Liver (tissue), 9 donors: ENCODE data around the gene ARL6IP4. TPM values are rescaled to one million over a fixed set of nuclear protein-coding genes. Genes with fewer than 3 reads are reported as not detected.

ENCODE experiments used
- DNase-seq: peaks from one replicate; pipeline ENCODE4 v3.0.0-alpha.2; 2017; ENCODE audit warnings: low spot score
- H3K27ac ChIP-seq, 2 donors: one replicate each; pipeline ENCODE4 v1.7.0; 2013; ENCODE audit warnings: inconsistent platforms in 2 of 2, low read length in 2 of 2, control low read depth in 1 of 2, low read depth in 1 of 2, mild to moderate bottlenecking in 1 of 2
- H3K27me3 ChIP-seq, 4 donors: one replicate each; pipeline versions ENCODE4 v1.6.1 to v1.7.0; 2013; ENCODE audit warnings: low read length in 3 of 4, inconsistent platforms in 1 of 4, mild to moderate bottlenecking in 1 of 4, moderate library complexity in 1 of 4; ENCODE audit not compliant: control insufficient read depth in 4 of 4, insufficient read depth in 4 of 4
- H3K36me3 ChIP-seq, 4 donors: one replicate each; pipeline versions ENCODE4 v1.6.1 to v1.7.0; 2013; ENCODE audit warnings: low read length in 3 of 4, mild to moderate bottlenecking in 3 of 4, low read depth in 1 of 4, moderate library complexity in 1 of 4; ENCODE audit not compliant: control insufficient read depth in 4 of 4, insufficient read depth in 3 of 4
- H3K4me1 ChIP-seq, 4 donors: one replicate each; pipeline versions ENCODE4 v1.6.1 to v1.7.0; 2013; ENCODE audit warnings: low read length in 3 of 4, mild to moderate bottlenecking in 3 of 4, moderate library complexity in 1 of 4; ENCODE audit not compliant: control insufficient read depth in 4 of 4, insufficient read depth in 4 of 4
- H3K4me3 ChIP-seq, 3 donors: one replicate each; pipeline versions ENCODE4 v1.6.1 to v1.7.0; 2013; ENCODE audit warnings: low read length in 3 of 3, control low read depth in 1 of 3, low read depth in 1 of 3, mild to moderate bottlenecking in 1 of 3
- H3K9ac ChIP-seq, 2 donors: one replicate each; pipeline ENCODE4 v1.7.0; 2013; ENCODE audit warnings: low read length in 2 of 2, mild to moderate bottlenecking in 2 of 2, moderate library complexity in 2 of 2, control low read depth in 1 of 2, low read depth in 1 of 2
- H3K9me3 ChIP-seq, 4 donors: one replicate each; pipeline versions ENCODE4 v1.6.1 to v1.7.0; 2013; ENCODE audit warnings: low read length in 3 of 4; ENCODE audit not compliant: control insufficient read depth in 4 of 4
- ATF3 ChIP-seq: IDR thresholded peaks from 2 replicates; pipeline ENCODE4 v1.6.1; 2016; ENCODE audit warnings: antibody characterized with exemption
- EGR1 ChIP-seq, 2 donors: IDR thresholded peaks; 2 replicates each; pipeline ENCODE4 v1.6.1; 2016 to 2018; ENCODE audit warnings: antibody characterized with exemption in 2 of 2, low read depth in 2 of 2
- FOXA1 ChIP-seq: IDR thresholded peaks from 2 replicates; pipeline ENCODE4 v1.6.1; 2016; ENCODE audit warnings: antibody characterized with exemption
- FOXA2 ChIP-seq: IDR thresholded peaks from 2 replicates; pipeline ENCODE4 v1.6.1; 2016; ENCODE audit warnings: antibody characterized with exemption
- GABPA ChIP-seq, 2 donors: IDR thresholded peaks in 1 of 2; conservative IDR thresholded peaks in 1 of 2; 2 replicates each; pipeline ENCODE4 v1.6.1; 2016; ENCODE audit warnings: antibody characterized with exemption in 2 of 2, mild to moderate bottlenecking in 1 of 2, moderate library complexity in 1 of 2
- HNF4A ChIP-seq, 2 donors: conservative IDR thresholded peaks; 2 replicates each; pipeline ENCODE4 v1.6.1; 2016; ENCODE audit warnings: antibody characterized with exemption in 2 of 2, mild to moderate bottlenecking in 2 of 2
- HNF4G ChIP-seq: IDR thresholded peaks from 2 replicates; pipeline ENCODE4 v1.6.1; 2016; ENCODE audit warnings: antibody characterized with exemption
- JUND ChIP-seq, 2 donors: IDR thresholded peaks; 2 replicates each; pipeline ENCODE4 v1.6.1; 2016; ENCODE audit warnings: antibody characterized with exemption in 2 of 2
- MAX ChIP-seq: IDR thresholded peaks from 2 replicates; pipeline ENCODE4 v1.6.1; 2016; ENCODE audit warnings: antibody characterized with exemption
- NR2F2 ChIP-seq: IDR thresholded peaks from 2 replicates; pipeline ENCODE4 v1.6.1; 2016; ENCODE audit warnings: antibody characterized with exemption
- RAD21 ChIP-seq, 2 donors: IDR thresholded peaks; 2 replicates each; pipeline ENCODE4 v1.6.1; 2016; ENCODE audit warnings: antibody characterized with exemption in 2 of 2, mild to moderate bottlenecking in 2 of 2
- RXRA ChIP-seq, 2 donors: IDR thresholded peaks; 2 replicates each; pipeline ENCODE4 v1.6.1; 2017 to 2018; ENCODE audit warnings: antibody characterized with exemption in 2 of 2, mild to moderate bottlenecking in 1 of 2
- SP1 ChIP-seq: IDR thresholded peaks from 2 replicates; pipeline ENCODE4 v1.6.1; 2018; ENCODE audit warnings: antibody characterized with exemption, mild to moderate bottlenecking
- TAF1 ChIP-seq: conservative IDR thresholded peaks from 2 replicates; pipeline ENCODE4 v1.6.1; 2016; ENCODE audit warnings: antibody characterized with exemption, mild to moderate bottlenecking
- YY1 ChIP-seq: IDR thresholded peaks from 2 replicates; pipeline ENCODE4 v1.6.1; 2016; ENCODE audit warnings: antibody characterized with exemption, mild to moderate bottlenecking
- ZBTB33 ChIP-seq: IDR thresholded peaks from 2 replicates; pipeline ENCODE4 v1.6.1; 2016; ENCODE audit warnings: antibody characterized with exemption
- WGBS: extraction: QIAGEN DNeasy Blood & Tissue Kit; methylation state at CpG from one replicate; pipeline ENCODE4 v1.1.7; 2013; 5-methylcytosine and 5-hydroxymethylcytosine counted together
- polyA plus RNA-seq, 2 donors: library from polyadenylated mRNA; stranded (reverse) in 1 of 2; unstranded in 1 of 2; fragments of 200-250 nt in 1 of 2; fragments of >200 nt in 1 of 2; fragmentation: Nextera tagmentation in 1 of 2; extraction: Ambion mirVana in 1 of 2; gene quantifications; one replicate each; pipeline versions ENCODE4 v1.2.1 to v1.2.3, GENCODE V29; 2013 to 2015
- total RNA-seq, 2 donors: library from RNA; depleted of rRNA; stranded (reverse); fragments of >200 nt; gene quantifications; one replicate each; pipeline ENCODE4 v1.2.3, GENCODE V29; 2014
- TF ChIP-seq, protein P1 (sequence below): IDR thresholded peaks from 2 replicates; pipeline ENCODE4 v1.6.1; 2016; ENCODE audit warnings: antibody characterized with exemption, mild to moderate bottlenecking
- TF ChIP-seq, protein P2 (sequence below): fragments of 150-350 bp; IDR thresholded peaks from 2 replicates; pipeline ENCODE4 v1.5.1; 2017; ENCODE audit warnings: improper control_type of control experiment, low read depth, low read length; ENCODE audit not compliant: missing input control
- donor health status: healthy.
- donor health status: healthy.
- donor health status: healthy.
- donor health status: healthy.
- donor health status: healthy.

ARL6IP4 gene
- total and polyA plus RNA-seq, 4 donors = 59.2 to 187 (median 121) TPM

DNA sequence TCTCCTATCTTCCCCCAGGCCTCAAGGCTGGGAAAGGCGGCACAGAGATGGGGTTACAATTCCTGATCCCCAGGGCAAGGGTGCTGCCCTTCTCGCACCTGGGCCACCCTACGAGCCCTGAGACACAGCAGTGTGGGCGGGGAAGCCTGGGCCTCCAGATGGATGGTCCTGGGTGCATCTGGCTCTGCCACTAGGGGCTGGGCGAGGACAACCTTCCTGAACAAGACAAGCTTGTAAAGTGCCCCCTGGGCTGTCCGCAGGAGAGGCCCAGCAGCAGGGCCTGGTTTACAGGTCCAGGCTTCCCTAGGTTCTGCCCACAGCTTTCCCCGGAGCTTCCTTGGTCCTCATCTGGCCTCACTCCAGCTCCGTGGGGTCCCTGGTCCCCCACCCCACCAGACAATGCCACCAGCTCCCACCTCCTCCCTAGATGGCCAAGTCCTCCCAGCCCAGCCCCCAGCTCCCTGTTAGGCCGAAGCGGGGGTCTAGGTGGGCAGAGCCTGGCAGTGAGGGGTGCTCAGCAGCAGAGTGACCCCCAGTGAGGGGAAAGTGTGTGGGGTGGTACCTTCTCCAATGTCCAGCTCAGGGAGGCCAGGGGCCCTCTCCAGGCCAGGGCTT lies 8.9 kb downstream of the ARL6IP4 start (continued):
- TF ChIP-seq ZBTB33 (no peak), FOXA2 (no peak), HNF4A (conservative IDR thresholded peaks at IDR 0.05) (no peak), RAD21 (IDR thresholded peaks at IDR 0.05) (no peak)

DNA sequence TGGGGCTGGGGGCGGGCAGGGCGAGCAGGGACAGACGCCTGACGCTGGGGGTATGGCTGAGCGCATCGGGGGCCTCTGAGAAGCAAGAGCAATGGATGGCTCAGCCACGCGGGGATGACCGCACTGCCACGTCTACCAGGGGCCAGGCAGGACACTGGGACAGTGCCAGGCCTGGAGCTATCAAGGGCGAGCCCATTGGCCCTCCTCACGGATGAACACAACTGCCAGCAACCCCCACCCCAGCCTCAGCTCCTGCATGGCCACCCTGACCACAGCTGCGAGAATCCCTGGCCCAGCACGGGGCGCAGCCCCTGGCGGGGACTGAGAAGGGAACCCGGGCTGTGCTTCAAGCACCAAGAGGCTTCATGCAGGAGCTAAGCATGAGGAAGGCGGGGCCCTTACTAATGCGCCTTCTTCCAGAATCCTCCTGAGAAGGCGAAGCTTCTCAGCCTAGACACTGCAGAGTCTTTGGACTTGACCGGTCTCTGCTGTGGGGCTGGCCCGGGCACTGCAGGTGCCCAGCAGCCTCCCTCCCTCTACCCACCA lies 9.5 kb downstream of the ARL6IP4 start:
- TF ChIP-seq FOXA1 = no peak
- no peak for TF ChIP-seq SP1
- no peak for TF ChIP-seq EGR1 (IDR thresholded peaks at IDR 0.05; ENCODE audit: low read depth in 2 of 2)
- no peak for TF ChIP-seq TAF1
- TF ChIP-seq HNF4G = no peak
- TF ChIP-seq, protein P1, sequence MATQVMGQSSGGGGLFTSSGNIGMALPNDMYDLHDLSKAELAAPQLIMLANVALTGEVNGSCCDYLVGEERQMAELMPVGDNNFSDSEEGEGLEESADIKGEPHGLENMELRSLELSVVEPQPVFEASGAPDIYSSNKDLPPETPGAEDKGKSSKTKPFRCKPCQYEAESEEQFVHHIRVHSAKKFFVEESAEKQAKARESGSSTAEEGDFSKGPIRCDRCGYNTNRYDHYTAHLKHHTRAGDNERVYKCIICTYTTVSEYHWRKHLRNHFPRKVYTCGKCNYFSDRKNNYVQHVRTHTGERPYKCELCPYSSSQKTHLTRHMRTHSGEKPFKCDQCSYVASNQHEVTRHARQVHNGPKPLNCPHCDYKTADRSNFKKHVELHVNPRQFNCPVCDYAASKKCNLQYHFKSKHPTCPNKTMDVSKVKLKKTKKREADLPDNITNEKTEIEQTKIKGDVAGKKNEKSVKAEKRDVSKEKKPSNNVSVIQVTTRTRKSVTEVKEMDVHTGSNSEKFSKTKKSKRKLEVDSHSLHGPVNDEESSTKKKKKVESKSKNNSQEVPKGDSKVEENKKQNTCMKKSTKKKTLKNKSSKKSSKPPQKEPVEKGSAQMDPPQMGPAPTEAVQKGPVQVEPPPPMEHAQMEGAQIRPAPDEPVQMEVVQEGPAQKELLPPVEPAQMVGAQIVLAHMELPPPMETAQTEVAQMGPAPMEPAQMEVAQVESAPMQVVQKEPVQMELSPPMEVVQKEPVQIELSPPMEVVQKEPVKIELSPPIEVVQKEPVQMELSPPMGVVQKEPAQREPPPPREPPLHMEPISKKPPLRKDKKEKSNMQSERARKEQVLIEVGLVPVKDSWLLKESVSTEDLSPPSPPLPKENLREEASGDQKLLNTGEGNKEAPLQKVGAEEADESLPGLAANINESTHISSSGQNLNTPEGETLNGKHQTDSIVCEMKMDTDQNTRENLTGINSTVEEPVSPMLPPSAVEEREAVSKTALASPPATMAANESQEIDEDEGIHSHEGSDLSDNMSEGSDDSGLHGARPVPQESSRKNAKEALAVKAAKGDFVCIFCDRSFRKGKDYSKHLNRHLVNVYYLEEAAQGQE = no peak
- TF ChIP-seq NR2F2 = no peak
- TF ChIP-seq, protein P2, sequence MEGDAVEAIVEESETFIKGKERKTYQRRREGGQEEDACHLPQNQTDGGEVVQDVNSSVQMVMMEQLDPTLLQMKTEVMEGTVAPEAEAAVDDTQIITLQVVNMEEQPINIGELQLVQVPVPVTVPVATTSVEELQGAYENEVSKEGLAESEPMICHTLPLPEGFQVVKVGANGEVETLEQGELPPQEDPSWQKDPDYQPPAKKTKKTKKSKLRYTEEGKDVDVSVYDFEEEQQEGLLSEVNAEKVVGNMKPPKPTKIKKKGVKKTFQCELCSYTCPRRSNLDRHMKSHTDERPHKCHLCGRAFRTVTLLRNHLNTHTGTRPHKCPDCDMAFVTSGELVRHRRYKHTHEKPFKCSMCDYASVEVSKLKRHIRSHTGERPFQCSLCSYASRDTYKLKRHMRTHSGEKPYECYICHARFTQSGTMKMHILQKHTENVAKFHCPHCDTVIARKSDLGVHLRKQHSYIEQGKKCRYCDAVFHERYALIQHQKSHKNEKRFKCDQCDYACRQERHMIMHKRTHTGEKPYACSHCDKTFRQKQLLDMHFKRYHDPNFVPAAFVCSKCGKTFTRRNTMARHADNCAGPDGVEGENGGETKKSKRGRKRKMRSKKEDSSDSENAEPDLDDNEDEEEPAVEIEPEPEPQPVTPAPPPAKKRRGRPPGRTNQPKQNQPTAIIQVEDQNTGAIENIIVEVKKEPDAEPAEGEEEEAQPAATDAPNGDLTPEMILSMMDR = no peak
- no peak for TF ChIP-seq GABPA (IDR thresholded peaks at IDR 0.05 in 1 of 2, conservative IDR thresholded peaks at IDR 0.05 in 1 of 2)
- no peak for TF ChIP-seq RXRA (IDR thresholded peaks at IDR 0.05)
- no peak for TF ChIP-seq JUND (IDR thresholded peaks at IDR 0.05)
- no peak for TF ChIP-seq ATF3
- TF ChIP-seq FOXA2 = no peak
- no peak for TF ChIP-seq HNF4A (conservative IDR thresholded peaks at IDR 0.05)
- TF ChIP-seq YY1 = no peak
- TF ChIP-seq ZBTB33 = no peak
- no peak for TF ChIP-seq RAD21 (IDR thresholded peaks at IDR 0.05)
- TF ChIP-seq MAX = no peak
- Histone ChIP-seq H3K27ac (no peak overlapping the region), H3K9ac (no peak overlapping the region), H3K4me3 (no peak overlapping the region), H3K27me3 (no peaks in the 10 kb centered on the region), H3K36me3 (peaks cover 11 to 44% (median 21%) of the 10 kb centered on the region in 4 donors), H3K9me3 (no peaks in the 10 kb centered on the region), H3K4me1 (peaks cover 3 to 45% (median 27%) of the 10 kb centered on the region in 4 donors)
- DNase-seq = no peak
- WGBS = 93% methylated on average over 22 of the region's 22 CpGs
